B cell (primary cell): ENCODE measurements around the gene AIRE. TPM values are rescaled to one million over a fixed set of nuclear protein-coding genes. Genes with fewer than 3 reads are reported as not detected.
A peak's percentile ranks its signal among the peaks of the same experiment; 100 is the strongest.
"Not testable (repeated sequence)": the region's sequence is repeated elsewhere in the genome, so short reads cannot be mapped to it uniquely, and the experiment has no call there.

Source experiments
- ATAC-seq: fragments of 200-7000 bp; cut with Tn5 transposase; one replicate; pipeline ENCODE4 v1.10.0; 2021; ENCODE audit warnings: low read depth, mild to moderate bottlenecking, moderate number of reproducible peaks, moderate library complexity
- CTCF ChIA-PET: fragments of 350-600 bp; sonication (Branson Sonifier 250); formaldehyde crosslinking; loops from one replicate; lab custom pipeline; 2021; ENCODE audit warnings: antibody characterized with exemption, inconsistent platforms; lab: Charles Lee
- POLR2A ChIA-PET: fragments of 350-600 bp; sonication (Branson Sonifier 250); formaldehyde crosslinking; loops from one replicate; lab custom pipeline; 2021; ENCODE audit warnings: antibody characterized with exemption; lab: Charles Lee
- DNase-seq: peaks from one replicate; pipeline ENCODE4 v3.0.0; 2013
- H2AFZ ChIP-seq: 2 replicates; pipeline ENCODE4 v1.6.1; 2012; ENCODE audit warnings: mild to moderate bottlenecking, low read depth, low read length; ENCODE audit not compliant: insufficient read depth, poor library complexity, severe bottlenecking
- H3K27ac ChIP-seq, 2 donors: 1 replicate in 1 of 2; 2 replicates in 1 of 2; pipeline ENCODE4 v1.5.1; 2012 to 2013; ENCODE audit warnings: low read length in 2 of 2, mild to moderate bottlenecking in 2 of 2, moderate library complexity in 1 of 2
- H3K27me3 ChIP-seq, 4 experiments: fragments of 200-600 bp in 1 of 4; sonication (generic) in 1 of 4; replicated peaks in 1 of 4; 1 replicate in 2 of 4; 2 replicates in 2 of 4; pipeline versions ENCODE4 v1.6.1 to v1.7.0; 2013 to 2016; ENCODE audit warnings: low read length in 3 of 4, mild to moderate bottlenecking in 2 of 4, mixed read lengths in 1 of 4, moderate library complexity in 1 of 4; ENCODE audit not compliant: insufficient read depth in 4 of 4, control insufficient read depth in 3 of 4; ENCODE audit errors: control extremely low read depth in 1 of 4
- H3K36me3 ChIP-seq, 2 experiments: replicated peaks in 1 of 2; 1 replicate in 1 of 2; 2 replicates in 1 of 2; pipeline versions ENCODE4 v1.6.1 to v1.7.1; 2013; ENCODE audit warnings: low read length in 1 of 2; ENCODE audit not compliant: insufficient read depth in 2 of 2, control insufficient read depth in 1 of 2; ENCODE audit errors: control extremely low read depth in 1 of 2, extremely low read depth in 1 of 2
- H3K4me1 ChIP-seq, 2 donors: fragments of 200-600 bp in 1 of 2; sonication (generic) in 1 of 2; 1 replicate in 1 of 2; 2 replicates in 1 of 2; pipeline versions ENCODE4 v1.5.1 to v1.6.1; 2013 to 2017; ENCODE audit warnings: low read length in 2 of 2; ENCODE audit not compliant: control insufficient read depth in 2 of 2, insufficient read depth in 2 of 2
- H3K4me2 ChIP-seq: replicated peaks from 2 replicates; pipeline ENCODE3; 2012; ENCODE audit warnings: mild to moderate bottlenecking, low read depth, low read length; ENCODE audit not compliant: poor library complexity, severe bottlenecking
- H3K4me3 ChIP-seq, 5 experiments: fragments of 200-600 bp in 1 of 5; sonication (generic) in 1 of 5; 1 replicate in 3 of 5; 2 replicates in 2 of 5; pipeline versions ENCODE4 v1.5.1 to v1.7.0; 2011 to 2016; ENCODE audit warnings: low read length in 4 of 5, mild to moderate bottlenecking in 4 of 5, low read depth in 2 of 5, control low read depth in 1 of 5, moderate library complexity in 1 of 5; ENCODE audit not compliant: insufficient read depth in 1 of 5; ENCODE audit errors: control extremely low read depth in 1 of 5, extremely low read depth in 1 of 5
- H3K79me2 ChIP-seq: fragments of 200-600 bp; sonication (generic); one replicate; pipeline ENCODE4 v1.6.0; 2016; ENCODE audit warnings: low read length; ENCODE audit not compliant: control insufficient read depth, insufficient read depth
- H3K9ac ChIP-seq: fragments of 200-600 bp; sonication (generic); 2 replicates; pipeline ENCODE4 v1.6.1; 2017; ENCODE audit warnings: mild to moderate bottlenecking, low read length, moderate library complexity
- H3K9me3 ChIP-seq, 3 donors: one replicate each; pipeline versions ENCODE4 v1.6.1 to v1.7.1; 2013; ENCODE audit warnings: low read length in 2 of 3; ENCODE audit not compliant: control insufficient read depth in 2 of 3, insufficient read depth in 1 of 3; ENCODE audit errors: control extremely low read depth in 1 of 3
- H4K20me1 ChIP-seq: 2 replicates; pipeline ENCODE4 v1.6.0; 2012; ENCODE audit warnings: mild to moderate bottlenecking, low read length; ENCODE audit not compliant: insufficient read depth, control insufficient read depth, poor library complexity, severe bottlenecking
- H3K27ac Mint-ChIP-seq: one replicate; pipeline ENCODE4 v1.8.0; 2021; ENCODE audit warnings: mixed read lengths
- H3K27me3 Mint-ChIP-seq: one replicate; pipeline ENCODE4 v1.8.0; 2021; ENCODE audit warnings: mixed read lengths
- H3K4me1 Mint-ChIP-seq: one replicate; pipeline ENCODE4 v1.8.0; 2021; ENCODE audit warnings: mixed read lengths
- H3K4me3 Mint-ChIP-seq: one replicate; pipeline ENCODE4 v1.8.0; 2021; ENCODE audit warnings: mixed read lengths
- H3K9me3 Mint-ChIP-seq: one replicate; pipeline ENCODE4 v1.8.0; 2022; ENCODE audit warnings: mixed read lengths; ENCODE audit not compliant: insufficient read depth
- EZH2 ChIP-seq: IDR thresholded peaks from 2 replicates; pipeline ENCODE4 v1.6.1; 2012; ENCODE audit warnings: borderline replicate concordance, low read depth, mild to moderate bottlenecking, moderate library complexity, low read length; ENCODE audit not compliant: insufficient read depth, poor library complexity, severe bottlenecking
- WGBS: methylation state at CpG from one replicate; pipeline ENCODE4 v1.1.5; 2013; ENCODE audit warnings: missing lambda C conversion rate; ENCODE audit not compliant: insufficient coverage; 5-methylcytosine and 5-hydroxymethylcytosine counted together
- intact Hi-C: fragments of 100-400 bp; cut with micrococcal nuclease; formaldehyde crosslinking; loops from one replicate; pipeline ENCODE4 v1.10.0; 2022
- polyA minus RNA-seq: library from RNA; depleted of rRNA, polyadenylated mRNA; stranded (reverse); fragments of >200 nt; gene quantifications from 2 replicates; pipeline ENCODE4 v1.2.3, GENCODE V29; 2012
- polyA plus RNA-seq: library from polyadenylated mRNA; depleted of rRNA; stranded (reverse); fragments of >200 nt; gene quantifications from 2 replicates; pipeline ENCODE4 v1.2.3, GENCODE V29; 2012
- total RNA-seq, 2 donors: library from RNA; stranded (reverse); fragments of 120-200 nt in 1 of 2; gene quantifications; 1 replicate in 1 of 2; 2 replicates in 1 of 2; pipeline versions ENCODE4 v1.2.3 to v1.2.4, GENCODE V29; 2013 to 2022
- TF ChIP-seq, protein P1 (sequence below): fragments of 200-600 bp; IDR thresholded peaks from one replicate; pipeline ENCODE4 v1.8.0; 2022; ENCODE audit warnings: antibody characterized with exemption, mild to moderate bottlenecking

The AIRE gene
- total RNA-seq, result 0.24 TPM in 1 of 2 replicates, not detected in the other
- total RNA-seq (2013), result 0.70 TPM
- polyA plus RNA-seq, result 0.37 TPM in 1 of 2 replicates, not detected in the other
- polyA minus RNA-seq, result 0.07 TPM in 1 of 2 replicates, not detected in the other

DNA sequence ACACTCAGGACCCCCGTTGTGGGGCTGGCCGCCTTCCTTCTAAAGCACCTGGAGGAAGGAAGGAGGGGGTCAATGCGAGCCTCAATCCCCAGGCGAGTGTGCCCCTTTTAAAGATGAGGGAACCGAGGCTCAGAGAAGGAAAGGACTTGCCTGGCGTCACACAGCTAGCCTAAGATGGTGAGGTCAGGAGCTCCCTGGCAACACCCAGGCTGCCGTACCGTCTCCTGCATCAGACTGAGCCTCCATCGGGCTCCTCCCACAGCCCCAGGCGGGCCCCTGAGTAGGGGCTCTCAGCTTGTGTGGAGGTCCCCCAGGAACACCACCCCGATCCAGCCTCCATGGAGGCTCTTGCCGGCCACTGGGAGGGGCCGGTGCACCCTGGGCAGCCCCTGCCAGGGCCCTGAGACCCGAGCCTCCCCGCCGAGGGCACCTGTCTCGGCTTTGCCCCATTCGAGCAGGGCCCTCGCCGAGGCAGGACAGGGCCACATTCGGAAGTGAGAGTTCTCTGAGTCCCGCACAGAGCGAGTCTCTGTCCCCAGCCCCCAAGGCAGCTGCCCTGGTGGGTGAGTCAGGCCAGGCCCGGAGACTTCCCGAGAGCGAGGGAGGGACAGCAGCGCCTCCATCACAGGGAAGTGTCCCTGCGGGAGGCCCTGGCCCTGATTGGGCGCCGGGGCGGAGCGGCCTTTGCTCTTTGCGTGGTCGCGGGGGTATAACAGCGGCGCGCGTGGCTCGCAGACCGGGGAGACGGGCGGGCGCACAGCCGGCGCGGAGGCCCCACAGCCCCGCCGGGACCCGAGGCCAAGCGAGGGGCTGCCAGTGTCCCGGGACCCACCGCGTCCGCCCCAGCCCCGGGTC is at the start of gene AIRE:
Gene AIRE, plus strand, starts transcription at position 739 of the 855 bp plus-strand sequence. CDS start 131 bp downstream, outside the sequence.
- DNase-seq, result no peak
- Mint-ChIP-seq H3K27me3 (no peaks in the 10 kb centered on the region), H3K27ac (no peak within 1 kb of the TSS), H3K4me1 (peaks cover 12% of the 10 kb centered on the region), H3K9me3 (no peaks in the 10 kb centered on the region), H3K4me3 (no peak within 1 kb of the TSS)
- Histone ChIP-seq H4K20me1 (no peaks in the 10 kb centered on the region), H3K79me2 (no peaks in the 10 kb centered on the region), H3K27ac (no peak within 1 kb of the TSS), H3K4me1 (peaks cover 3 to 7% of the 10 kb centered on the region in 2 donors), H3K9me3 (no peaks in the 10 kb centered on the region), H2AFZ (no peak within 1 kb of the TSS), H3K9ac (no peak within 1 kb of the TSS), H3K27me3 (peaks cover 0 to 3% (median 0%) of the 10 kb centered on the region in 4 experiments), H3K4me2 (no peak within 1 kb of the TSS), H3K36me3 (no peaks in the 10 kb centered on the region), H3K4me3 (no peak within 1 kb of the TSS)
- POLR2A ChIA-PET, result no interaction called here
- WGBS, result 73% methylated on average over 56 of the region's 56 CpGs
- no peak for ATAC-seq
- CTCF ChIA-PET, result no interaction called here
- intact Hi-C loops, result no loop called here
- TF ChIP-seq, protein P1, sequence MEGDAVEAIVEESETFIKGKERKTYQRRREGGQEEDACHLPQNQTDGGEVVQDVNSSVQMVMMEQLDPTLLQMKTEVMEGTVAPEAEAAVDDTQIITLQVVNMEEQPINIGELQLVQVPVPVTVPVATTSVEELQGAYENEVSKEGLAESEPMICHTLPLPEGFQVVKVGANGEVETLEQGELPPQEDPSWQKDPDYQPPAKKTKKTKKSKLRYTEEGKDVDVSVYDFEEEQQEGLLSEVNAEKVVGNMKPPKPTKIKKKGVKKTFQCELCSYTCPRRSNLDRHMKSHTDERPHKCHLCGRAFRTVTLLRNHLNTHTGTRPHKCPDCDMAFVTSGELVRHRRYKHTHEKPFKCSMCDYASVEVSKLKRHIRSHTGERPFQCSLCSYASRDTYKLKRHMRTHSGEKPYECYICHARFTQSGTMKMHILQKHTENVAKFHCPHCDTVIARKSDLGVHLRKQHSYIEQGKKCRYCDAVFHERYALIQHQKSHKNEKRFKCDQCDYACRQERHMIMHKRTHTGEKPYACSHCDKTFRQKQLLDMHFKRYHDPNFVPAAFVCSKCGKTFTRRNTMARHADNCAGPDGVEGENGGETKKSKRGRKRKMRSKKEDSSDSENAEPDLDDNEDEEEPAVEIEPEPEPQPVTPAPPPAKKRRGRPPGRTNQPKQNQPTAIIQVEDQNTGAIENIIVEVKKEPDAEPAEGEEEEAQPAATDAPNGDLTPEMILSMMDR, result no peak
- TF ChIP-seq EZH2, result no peak

DNA sequence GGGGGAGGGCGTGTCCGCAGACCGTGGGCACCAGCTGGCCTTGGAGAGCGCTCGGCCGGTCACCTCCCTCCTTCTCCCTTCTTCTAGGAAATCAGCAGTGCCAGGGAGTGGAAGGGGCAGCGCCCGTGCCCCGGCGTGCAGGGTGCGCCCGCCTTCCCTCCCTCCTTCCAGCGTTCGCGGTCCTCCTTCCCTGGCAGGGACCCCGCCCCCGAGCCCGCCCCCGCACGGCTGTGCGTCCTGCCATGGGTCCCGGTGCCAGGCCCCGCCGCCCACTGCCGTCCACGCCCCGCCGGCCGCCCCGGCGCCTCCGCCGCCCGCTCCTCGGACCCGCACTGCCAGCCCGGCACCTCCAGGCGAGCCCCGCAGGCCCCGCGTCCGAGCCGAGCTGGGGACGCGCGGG is 45.3 kb upstream of the AIRE start:
- H3K4me1 ChIP-seq, H3K4me3 Mint-ChIP-seq, ATAC-seq, H3K9me3 Mint-ChIP-seq, H3K27ac Mint-ChIP-seq, intact Hi-C loops, DNase-seq, H2AFZ ChIP-seq, H3K36me3 ChIP-seq, H3K79me2 ChIP-seq, H3K27me3 ChIP-seq, H3K27me3 Mint-ChIP-seq, H3K27ac ChIP-seq, H3K4me3 ChIP-seq, CTCF ChIA-PET, POLR2A ChIA-PET, H3K4me2 ChIP-seq, H4K20me1 ChIP-seq, H3K9me3 ChIP-seq, H3K4me1 Mint-ChIP-seq, H3K9ac ChIP-seq: not testable (repeated sequence)
- no CpG with 5 or more reads among the region's 46 CpGs for WGBS

DNA sequence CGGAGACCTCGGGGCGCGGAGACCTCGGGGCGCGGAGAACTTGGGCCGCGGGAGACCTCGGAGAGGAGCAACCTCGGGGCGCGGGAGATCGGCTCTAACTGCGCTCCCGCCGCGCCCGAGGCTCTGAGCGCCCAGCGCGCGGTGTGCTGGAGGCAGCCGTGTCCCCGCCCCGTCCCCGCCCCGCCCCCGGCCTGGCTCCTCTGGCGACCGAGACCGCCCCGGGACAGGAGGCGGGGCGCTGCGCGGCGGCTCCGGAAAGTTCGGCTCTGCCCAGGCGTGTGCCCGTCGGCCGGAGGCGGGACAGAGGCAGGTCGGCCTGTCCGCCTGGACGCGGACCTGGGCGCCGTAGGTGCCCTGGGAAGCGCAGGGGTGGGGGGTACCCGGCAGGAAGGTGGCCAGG is 44.8 kb upstream of the AIRE start, which contains the start of gene ICOSLG:
Gene ICOSLG, minus strand, starts transcription at position 102 of the 400 bp plus-strand sequence. CDS start 126 bp downstream, outside the sequence.
- CTCF ChIA-PET, H3K9me3 Mint-ChIP-seq, H3K4me3 Mint-ChIP-seq, H3K79me2 ChIP-seq, H3K27me3 Mint-ChIP-seq, DNase-seq, H3K4me2 ChIP-seq, H2AFZ ChIP-seq, H4K20me1 ChIP-seq, POLR2A ChIA-PET, H3K27ac ChIP-seq, H3K4me1 ChIP-seq, intact Hi-C loops, H3K27ac Mint-ChIP-seq, H3K36me3 ChIP-seq, H3K4me1 Mint-ChIP-seq, H3K9ac ChIP-seq, H3K27me3 ChIP-seq, H3K9me3 ChIP-seq, H3K4me3 ChIP-seq: not testable (repeated sequence)
- ATAC-seq, result peak; percentile 46
- no CpG with 5 or more reads among the region's 53 CpGs for WGBS
